ENCODE data around the gene ODAPH. TPM values are rescaled to one million over a fixed set of nuclear protein-coding genes. Genes with fewer than 3 reads are reported as not detected.

The ODAPH gene
- total RNA-seq, 1 donor from 2014 or later = not detected

Other genes with a start within 250 kb of the ODAPH start
- 40.1 TPM for gene RCHY1, start 41.7 kb upstream of the ODAPH start, total RNA-seq
- 14.8 TPM for gene THAP6, start 41.6 kb upstream of the ODAPH start, total RNA-seq
- gene CDKL2, start 74.5 kb downstream of the ODAPH start, total RNA-seq = 41.8 TPM
- gene G3BP2, start 117.3 kb downstream of the ODAPH start, total RNA-seq = 277 TPM
- gene USO1, start 168.5 kb downstream of the ODAPH start, total RNA-seq = 36.4 TPM

Data from temporal lobe (tissue), 1 donor.